HG02938 (cell line): ENCODE data around the gene DNM1.
"Not testable (repeated sequence)": the region's sequence is repeated elsewhere in the genome, so short reads cannot be mapped to it uniquely, and the experiment has no call there.

Source experiments
- ATAC-seq: cut with Tn5 transposase; IDR thresholded peaks from one replicate; pipeline ENCODE4 v1.9.1; 2021; ENCODE audit warnings: mild to moderate bottlenecking, moderate library complexity; ENCODE audit not compliant: unreplicated experiment

DNM1 gene

DNA sequence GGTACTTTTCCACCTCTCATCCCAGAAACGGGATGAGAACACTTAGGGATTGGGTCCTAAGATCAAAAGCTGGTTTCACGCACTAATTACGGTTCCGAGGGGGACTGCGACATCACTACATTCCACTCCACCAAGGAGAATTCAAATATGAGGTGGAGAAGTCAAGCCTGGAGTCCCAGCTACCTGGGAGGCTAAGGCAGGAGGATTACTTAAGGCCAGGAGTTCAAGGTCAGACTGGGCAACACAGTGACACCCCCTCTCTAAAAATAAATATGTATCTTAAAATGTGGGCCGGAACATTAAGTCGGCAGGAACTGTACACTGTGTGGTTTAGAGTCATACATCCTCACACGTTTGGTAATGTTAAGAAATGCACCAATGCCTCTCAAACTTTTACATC, 71.1 kb downstream of the DNM1 start:
- no peak for ATAC-seq

DNA sequence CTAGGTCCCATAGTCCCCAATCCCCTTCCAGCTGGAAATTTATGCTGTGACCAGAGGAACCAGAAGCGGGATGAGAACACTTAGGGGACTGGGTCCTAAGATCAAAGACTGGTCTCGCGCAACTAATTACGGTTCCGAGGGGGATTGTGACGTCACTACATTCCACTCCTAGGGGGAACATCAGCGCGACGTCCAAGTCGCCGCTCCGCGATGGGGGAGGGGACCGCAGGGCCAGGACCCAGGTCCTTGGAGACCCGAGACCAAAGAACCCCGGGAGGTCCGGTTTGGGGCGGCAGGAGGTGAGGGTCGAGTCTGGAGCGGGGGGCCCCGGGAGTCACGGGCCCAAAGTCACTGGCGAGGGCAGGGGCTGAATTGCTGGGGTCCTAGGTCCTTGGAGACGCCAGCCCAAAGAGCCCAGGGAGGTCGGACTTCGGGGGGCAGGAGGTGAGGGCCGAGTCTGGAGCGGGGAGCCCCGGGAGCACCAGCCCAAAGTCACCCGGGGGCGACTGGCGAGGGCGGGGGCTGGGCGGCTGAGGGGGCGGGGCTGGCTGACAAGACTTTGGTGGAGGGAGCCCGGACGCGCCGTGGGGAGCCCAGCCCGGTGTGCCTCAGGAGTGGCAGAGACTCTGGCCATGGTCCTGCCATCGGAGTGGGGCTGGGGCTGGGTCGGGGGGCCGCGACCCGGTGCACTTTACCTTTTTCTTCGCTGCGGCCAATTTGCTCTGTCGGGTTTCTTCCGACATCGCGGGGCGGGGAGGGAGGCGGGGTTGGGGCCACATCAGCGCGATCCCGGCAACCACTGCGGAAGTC, 72.2 kb downstream of the DNM1 start, which contains the start of gene GOLGA2:
Gene GOLGA2 (minus strand): TSS at position 810 of the 810 bp plus-strand sequence. CDS start 31 bp downstream, at position 779.
- ATAC-seq, result peak; percentile 40

DNA sequence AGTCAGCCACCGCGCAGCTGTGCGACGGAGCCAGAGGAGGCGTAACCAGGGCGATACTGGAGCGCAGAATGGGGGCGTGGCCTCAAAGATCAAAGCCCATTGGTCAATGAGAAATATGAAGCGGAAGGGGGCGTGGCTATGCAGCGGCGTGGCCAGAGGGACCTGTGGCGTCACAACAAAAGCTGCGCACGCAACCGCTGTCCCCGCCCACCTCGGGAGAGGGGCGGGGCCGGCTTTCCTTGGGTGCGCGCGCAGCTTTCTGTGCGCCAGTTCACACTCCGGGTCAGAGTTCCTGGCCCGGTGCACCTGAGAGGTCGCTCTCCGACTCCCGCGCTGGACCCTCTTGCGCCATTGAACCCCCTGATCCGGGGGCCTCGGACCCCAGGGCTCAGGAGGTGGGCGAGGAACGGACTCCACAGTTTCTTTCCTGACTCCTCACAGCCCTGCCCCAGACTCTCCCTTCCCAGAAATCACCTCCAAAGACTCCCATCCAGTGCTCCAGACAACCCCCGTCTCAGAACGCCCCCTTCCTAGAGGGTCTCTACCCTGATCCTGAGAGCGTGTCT, 72.9 kb downstream of the DNM1 start, which contains the start of gene SWI5:
Gene SWI5 (plus strand): TSS at position 269 of the 566 bp plus-strand sequence.
- peak; percentile 92 for ATAC-seq

DNA sequence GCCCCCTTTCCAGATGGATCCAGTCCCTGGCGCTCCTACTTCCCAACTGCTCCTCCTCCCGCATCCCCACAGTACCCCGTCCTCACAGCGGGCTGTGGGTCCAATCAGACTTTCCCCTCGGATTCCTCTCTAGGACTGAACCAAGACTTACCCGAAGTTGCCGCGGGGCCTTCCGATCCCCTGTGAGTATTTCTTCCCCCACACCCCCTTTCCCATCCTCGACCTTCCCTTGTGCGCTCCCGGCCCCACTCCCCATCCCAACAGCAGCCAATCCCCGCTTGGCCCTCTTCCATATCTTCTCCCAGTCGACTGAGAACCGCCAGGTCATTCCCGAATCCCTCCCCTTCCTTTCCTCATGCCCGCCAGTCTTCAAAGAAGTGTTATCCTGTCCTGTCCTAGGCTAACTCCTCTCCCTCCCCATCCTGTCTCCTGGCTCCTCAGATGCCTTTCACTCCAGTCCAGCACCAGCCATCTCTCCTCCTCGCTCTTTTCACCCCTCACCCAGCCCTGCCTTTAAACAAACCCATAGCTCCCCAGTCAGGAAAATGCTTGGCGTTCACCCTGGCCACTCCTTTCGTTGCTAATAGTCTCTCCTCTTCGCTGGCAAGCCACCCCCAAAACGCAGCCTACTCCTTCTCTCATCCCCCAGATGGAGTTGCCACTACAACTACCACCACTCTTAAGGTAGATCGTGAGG, 73.5 kb downstream of the DNM1 start:
- no peak for ATAC-seq

DNA sequence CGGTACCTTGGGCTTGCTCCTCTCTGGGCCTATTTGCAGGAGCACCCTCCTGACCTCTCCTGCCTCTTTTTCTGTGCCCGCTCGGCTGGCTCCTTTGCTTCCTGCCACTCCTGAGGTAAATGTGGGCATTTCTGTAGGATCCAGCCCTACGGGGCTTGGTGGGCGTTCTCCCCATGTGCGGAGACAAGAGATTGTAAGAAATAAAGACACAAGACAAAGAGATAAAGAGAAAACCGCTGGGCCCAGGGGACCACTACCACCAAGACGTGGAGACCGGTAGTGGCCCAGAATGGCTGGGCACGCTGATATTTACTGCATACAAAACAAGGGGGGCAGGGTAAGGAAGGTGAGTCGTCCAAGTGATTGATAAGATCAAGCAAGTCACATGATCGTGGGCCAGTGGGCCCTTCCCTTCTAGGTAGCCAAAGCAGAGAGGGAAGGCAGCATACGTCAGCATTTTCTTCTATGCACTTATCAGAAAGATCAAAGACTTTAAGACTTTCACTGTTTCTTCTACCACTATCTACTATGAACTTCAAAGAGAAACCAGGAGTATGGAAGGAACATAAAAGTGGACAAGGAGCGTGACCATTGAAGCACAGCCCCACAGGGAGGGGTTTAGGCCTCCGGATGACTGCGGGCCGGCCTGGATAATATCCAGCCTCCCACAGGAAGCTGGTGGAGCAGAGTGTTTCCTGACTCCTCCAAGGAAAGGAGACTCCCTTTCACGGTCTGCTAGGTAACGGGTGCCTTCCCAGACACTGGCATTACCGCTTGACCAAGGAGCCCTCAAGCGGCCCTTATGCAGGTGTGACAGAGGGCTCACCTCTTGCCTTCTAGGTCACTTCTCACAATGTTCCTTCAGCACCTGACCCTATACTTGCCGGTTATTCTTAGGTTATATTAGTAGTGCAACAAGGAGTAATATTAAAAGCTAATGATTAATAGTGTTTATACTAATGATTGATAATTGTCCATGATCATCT, 76.2 kb downstream of the DNM1 start:
- ATAC-seq, result not testable (repeated sequence)

DNA sequence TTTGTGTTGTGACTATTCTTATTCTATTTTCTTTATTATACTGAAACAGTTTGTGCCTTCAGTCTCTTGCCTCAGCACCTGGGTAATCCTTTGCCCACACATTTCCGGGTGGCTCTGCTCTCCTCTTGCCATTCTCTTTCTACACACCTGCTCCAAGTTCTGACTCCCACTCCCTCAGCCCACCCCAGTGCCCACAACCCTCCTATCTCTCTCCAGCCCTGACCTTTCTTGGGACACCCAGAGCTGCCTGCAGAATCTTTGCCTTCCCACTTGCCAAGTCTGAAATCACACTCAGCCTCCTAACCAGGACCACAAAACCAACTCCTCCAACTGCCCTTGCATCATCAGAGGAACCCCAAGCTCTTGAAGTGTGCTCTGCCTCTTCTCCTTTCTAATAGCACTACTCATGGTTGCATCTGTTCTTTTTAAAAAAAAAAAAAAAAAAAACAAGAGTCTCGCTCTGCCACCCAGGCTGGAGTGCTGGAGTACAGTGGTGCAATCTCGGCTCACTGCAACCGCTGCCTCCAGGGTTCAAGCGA, 77.0 kb downstream of the DNM1 start:
- ATAC-seq, result no peak

DNA sequence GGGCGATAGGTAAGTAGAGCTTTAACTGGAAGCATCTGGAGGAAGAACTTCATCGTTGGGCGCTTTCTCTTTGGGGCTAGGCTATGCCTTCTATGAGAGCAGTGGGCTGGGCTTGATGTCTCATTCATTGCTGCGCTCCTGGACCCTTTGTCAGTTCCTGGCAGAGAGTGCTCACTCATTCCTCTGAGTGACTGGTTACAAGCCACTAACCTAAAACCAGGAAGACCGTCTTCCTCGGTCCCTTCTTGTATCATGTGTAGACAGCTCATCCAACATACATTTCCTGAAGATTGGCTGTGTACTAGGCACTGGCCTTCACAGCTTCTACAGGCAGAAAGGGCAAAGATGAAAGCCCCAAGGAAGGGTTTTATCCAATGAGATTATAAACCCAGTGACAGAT, 79.3 kb downstream of the DNM1 start:
- no peak for ATAC-seq

DNA sequence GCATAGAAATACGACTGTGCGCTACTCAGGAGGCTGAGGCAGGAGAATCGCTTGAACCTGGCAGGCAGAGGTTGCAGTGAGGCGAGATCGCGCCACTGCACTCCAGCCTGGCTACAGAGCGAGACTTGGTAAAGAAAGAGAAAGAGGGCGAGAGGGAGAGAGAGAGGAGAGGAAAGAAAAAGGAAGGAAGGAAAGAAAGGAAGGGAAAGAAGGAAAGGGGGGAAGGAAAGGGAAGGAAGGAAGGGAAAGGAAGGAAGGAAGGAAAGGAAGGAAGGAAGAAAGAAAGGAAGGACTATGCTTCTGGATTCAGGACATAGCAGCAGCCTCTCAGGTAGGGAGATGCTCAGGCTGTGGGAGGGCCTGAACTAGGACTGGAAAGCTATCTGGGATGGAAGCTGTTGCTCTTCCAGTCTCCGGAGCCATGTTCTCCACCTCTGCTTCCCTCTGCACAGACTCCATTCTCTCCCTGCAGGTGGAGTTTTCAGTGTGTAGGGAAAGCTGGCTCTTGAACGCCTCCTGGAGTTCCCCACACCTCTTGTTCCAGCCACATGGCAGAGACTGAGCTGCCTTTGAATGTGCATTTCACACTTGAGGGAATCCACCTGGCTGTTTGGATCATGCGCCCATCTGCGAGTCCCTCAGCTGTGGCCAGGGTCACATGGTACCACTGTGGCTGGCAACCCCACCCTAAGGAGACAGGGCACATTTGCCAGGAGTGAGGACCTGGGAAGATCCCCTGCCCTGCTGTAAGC, 82.0 kb downstream of the DNM1 start:
- no peak for ATAC-seq

DNA sequence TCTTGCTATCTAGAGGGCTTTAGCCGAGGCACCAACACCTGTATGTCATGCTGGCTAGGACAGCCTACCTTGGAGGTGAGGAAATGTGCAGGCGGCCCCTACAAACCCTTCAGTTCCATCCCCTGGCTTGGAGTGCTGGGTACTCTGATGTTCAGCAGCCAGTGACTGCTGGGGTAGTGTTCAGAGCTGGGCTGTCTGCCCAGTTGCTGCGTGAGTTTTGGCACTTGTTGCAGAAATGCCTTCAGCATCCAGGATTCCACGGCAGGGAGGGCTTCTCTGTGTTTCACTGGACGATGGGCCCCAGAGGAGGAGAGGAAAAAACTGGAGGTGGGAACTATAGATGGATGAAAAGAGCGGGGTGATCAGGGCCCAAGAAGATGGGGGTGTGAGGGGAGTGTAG, 83.3 kb downstream of the DNM1 start:
- no peak for ATAC-seq

DNA sequence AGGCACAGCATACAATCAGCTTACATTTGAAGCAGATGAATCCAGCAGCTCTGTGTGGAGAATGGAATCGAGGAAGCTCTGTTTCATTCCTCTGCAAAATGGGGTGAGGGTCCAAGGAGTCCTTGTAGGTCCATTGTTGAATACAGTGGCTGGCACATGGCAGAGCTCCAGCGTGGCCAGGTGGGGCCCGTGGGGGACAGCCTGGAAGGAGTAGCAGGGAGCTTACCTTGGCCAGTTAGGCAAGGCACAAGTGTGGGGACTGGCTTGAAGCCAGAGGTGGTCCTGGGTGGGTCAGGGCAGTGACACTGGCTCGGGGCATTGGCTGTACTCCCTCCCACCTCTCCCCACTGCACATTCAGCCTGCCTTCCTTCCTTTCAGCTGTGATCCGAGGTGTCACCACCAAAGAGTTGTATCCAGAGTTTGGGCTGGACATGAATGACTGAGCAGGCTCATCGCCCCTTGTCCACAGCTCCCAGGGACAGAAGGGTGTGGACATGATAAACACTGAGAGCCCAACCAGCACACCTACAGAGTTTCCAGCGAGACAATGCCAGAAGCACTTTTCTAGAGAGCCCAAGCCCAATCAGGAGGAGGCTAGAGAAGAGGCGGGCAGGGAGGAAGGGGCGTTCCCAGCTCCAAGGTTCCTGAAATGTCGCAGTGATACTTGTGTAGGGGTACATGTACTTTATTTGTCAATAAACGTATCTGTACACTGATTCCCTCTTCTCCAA, 85.3 kb downstream of the DNM1 start:
- no peak for ATAC-seq

DNA sequence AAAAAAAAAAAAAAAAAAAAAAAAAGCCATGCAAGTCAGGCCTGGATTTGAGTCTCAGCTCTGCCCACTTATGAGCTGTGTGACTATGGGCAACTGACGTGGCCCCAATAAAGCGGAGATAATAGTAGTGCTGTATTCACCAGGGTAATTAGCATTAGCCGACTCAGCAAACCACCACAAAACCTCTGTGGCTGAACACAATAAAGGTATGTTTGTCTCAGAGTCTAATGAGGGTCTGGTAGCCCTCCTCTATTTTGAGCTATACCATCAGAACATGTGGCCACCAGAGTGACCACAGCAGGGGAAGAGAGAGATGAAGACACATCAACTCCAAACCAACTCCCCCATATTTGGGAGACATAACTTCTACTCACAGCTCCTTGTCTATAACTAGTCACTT, 88.8 kb downstream of the DNM1 start:
- ATAC-seq, result no peak

DNA sequence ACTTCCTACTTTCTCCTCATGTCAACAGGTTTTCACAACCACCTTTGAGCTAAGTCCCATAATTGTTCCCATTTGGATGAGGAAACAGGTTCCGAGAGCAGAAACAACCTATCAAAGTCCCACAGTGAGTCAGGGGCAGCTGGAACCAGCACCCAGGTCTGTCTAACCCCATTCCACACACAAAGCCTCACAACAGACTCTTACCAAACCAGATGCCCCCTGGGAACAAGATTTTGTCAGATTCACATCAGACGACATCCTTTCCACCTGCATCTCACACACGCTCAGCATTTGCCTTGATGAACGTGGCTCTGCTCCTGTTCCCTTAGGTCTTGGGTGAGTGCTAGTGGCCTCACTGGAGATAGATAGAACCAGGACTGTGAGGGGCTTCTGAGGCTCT, 89.9 kb downstream of the DNM1 start:
- no peak for ATAC-seq

DNA sequence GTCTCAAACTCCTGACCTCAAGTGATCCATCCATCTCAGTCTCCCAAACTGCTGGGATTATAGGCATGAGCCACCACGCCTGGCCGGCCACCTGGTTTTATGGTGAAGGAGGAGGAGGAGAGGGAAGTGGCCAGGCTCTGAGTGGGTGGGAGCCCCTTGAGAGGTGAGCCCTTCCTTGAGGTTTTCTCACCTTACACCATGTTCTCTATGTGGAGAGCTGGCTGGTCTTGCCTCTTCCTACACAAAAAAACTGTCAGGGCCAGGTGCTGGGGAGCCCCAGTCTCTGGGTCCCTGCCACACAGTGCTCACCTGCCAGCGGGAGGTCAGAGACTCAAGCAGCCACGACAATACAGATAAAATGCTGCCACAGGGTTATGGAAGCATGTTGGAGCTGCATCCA, 91.0 kb downstream of the DNM1 start:
- ATAC-seq, result no peak

DNA sequence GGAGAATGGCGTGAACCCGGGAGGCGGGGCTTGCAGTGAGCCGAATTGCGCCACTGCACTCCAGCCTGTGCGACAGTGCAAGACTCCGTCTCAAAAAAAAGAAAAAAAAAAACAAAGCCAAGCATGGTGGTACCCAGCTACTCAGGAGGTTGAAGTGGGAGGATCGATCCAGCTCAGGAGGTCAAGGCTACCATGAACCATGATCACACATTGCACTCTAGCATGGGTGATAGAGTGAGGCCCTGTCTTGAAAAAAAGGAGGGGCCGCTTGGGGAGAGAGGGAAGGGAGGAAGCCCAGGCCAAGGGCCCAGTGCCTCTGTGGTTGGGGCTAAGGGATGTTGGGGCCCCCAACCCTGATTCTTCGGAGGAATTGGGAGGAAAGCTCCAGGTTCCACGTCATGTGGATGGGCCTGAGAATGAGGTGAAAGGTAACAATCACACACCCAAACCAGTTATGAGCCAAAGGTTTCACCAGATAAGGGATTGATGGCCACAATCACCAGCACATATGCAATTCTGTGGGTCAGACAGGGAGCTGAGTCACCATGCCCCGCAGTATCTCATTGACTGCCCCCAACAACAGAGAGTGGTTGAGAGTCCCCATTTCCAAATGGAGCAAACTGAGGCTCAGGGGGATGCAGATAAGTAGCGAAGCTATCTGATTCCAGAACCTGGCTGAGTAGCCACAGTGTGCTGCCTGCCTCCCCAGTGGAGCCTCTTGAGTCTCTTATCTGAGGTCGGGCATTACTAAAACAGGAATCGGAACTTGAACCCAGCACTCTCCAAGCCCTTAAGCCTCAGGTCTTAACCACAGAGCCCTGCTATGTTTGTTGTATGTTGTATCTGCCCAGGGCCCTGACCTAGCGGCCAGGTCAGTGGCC, 93.4 kb downstream of the DNM1 start:
- no peak for ATAC-seq

DNA sequence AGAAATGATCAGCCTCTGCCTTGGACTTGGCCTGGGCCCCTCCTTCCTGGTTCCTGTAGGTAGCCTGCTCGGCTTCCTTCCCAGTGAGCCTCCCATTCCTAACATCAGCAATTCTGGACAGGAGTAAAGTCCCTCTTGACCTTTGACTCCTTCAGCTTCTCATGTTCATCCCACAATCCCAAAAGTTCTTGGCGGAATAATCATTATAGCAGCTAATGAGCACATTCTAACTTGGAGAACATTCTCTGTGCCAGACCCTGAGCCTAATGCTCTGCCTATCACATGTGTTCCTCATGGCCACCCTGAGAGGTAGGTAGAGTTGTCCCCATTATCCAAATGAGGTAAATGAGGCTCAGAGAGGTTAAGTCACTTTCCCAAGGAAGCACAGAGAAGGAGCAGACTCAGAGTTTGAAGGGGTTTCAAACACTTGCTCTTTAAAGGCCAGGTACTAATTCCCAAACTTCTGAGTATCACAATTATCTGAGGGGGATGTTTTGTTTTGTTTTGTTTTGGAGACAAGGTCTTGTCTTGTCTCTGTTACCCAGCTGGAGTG, 94.1 kb downstream of the DNM1 start:
- no peak for ATAC-seq

DNA sequence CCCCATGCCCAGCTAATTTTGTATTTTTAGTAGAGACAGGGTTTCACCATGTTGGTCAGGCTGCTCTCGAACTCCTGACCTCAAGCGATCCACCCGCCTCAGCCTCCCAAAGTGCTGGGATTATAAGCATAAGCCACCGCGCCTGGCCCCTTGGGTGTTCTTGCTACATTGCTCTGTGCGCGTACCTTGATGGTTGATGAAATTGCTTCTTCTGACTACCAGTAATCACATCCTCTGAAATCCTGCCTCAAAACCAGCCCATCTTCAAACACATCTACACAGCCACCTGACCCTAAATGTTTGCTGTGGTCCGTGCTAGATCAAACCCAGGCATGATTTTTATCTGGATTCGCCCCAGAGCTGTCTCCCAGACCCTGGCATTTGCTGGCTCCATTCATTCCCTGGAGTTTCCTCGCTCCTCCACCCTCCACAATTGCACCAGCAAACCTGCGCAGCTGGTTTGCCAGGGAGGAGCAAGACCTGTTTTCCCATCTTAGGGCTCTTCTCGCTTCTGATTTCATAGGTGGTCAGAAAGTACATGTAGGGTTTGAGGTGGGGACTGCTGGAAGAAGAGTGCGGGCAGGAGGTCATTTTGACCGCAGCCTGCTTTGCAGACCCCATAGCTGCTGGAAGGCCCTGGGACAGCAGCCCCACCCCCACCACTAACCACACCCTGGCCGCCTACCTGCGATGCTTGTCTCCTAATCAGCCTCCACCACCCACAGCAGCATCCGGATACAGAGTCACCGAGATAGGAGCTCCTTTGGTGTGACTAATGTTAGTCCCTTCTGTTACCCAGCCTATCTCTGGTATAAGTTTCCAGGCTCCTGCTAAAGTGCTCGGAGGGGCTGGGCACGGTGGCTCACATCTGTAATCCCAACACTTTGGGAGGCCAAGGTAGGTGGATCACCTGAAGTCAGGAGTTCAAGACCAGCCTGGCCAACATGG, 95.6 kb downstream of the DNM1 start:
- no peak for ATAC-seq
